GM12874 (cell line): Measurements from ENCODE around the gene ADORA2A.

Experiments
- CTCF ChIP-seq: IDR thresholded peaks from 2 replicates; pipeline ENCODE4 v1.5.1; 2011; ENCODE audit warnings: low read depth, mild to moderate bottlenecking, control low read depth, low read length, moderate library complexity; ENCODE audit not compliant: insufficient read depth

Gene ADORA2A

GRCh38 chr22:24389680-24390079, 37.7 kb upstream of the ADORA2A start:
- no peak for TF ChIP-seq CTCF

- TF ChIP-seq CTCF, result no peak
Measured at GRCh38 chr22:24390156-24390555, 37.2 kb upstream of the ADORA2A start.

- TF ChIP-seq CTCF, result no peak
Measured at GRCh38 chr22:24390576-24390975, 36.8 kb upstream of the ADORA2A start.

- TF ChIP-seq CTCF, result no peak
Measured at GRCh38 chr22:24391836-24392217, 35.6 kb upstream of the ADORA2A start.

DNA sequence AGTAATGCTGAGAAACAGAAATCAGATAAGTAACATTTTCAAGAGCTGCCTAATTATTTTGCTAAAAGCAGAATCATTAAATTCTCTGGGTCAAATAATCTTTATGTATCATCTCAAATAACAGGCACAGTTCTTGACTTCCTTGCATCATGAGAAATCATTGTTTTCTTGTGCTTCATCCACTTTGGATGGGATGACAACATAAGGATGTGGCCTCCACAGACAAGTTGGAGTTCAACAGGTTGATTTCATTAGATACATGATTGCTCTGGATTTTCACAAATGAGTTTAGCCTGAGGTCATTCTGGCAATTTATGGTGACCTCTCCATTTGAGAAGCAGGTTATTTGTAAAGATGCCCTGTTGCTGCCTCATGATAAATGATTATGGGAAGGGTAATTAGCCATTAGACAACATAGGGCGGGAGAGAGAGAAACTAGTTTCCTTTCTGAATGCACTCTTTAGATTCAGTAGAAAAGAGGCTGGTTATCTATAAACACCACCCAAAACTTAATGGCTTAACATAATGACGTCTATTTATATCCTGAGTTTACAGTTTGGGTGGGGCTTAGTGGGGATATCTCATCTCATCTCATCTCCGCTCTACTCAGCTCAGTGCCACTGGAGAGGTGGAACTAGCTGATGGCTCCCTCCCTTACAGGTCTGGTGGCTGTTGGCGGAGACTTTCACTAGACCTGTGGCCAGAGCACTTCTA, 35.0 kb upstream of the ADORA2A start:
- no peak for TF ChIP-seq CTCF

DNA sequence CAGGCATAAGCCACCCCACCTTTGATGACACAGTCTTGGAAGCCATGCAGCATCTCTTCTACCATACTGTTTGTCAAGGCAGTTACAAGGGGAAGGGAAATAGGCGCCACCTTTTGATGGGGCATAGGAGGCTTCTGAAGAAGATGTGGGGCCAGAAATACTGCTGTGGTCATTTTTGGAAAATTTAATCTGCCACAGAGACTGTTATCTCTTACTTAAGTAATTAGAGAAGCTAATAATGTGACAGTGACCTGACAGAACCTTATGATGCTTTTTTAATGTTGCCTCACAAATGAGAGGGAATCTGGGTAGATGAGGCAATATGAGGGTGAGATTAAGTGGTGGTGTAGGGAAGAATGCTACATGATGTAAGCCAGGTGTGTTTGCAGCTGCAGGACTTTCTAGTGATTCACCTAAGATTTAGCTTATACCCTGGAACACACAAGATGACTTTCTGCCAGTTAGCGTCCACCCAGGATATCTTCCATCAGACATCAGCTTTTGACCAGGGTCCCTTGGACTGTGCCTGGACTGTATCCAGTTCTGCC, 34.3 kb upstream of the ADORA2A start:
- TF ChIP-seq CTCF, result no peak

- TF ChIP-seq CTCF, result no peak
Measured at GRCh38 chr22:24393848-24394247, 33.6 kb upstream of the ADORA2A start.
